HL-60 (cell line): Measurements from ENCODE around the gene LCE4A.

ENCODE experiments used
- DNase-seq, 2 experiments: peaks; one replicate each; pipeline ENCODE4 v3.0.0-alpha.2; 2010 to 2020; ENCODE audit warnings: low read depth in 1 of 2, low spot score in 1 of 2
- H3K27ac ChIP-seq: fragments of 250-450 bp; sonication (Bioruptor Pico); replicated peaks from 2 replicates; pipeline ENCODE4 v1.5.1; 2020; ENCODE audit warnings: mild to moderate bottlenecking, moderate library complexity
- H3K27me3 ChIP-seq: fragments of 250-450 bp; sonication (Bioruptor Pico); 2 replicates; pipeline ENCODE4 v1.5.1; 2021; ENCODE audit warnings: mild to moderate bottlenecking, moderate library complexity; ENCODE audit not compliant: insufficient read depth, poor library complexity, severe bottlenecking
- H3K4me3 ChIP-seq: replicated peaks from 2 replicates; pipeline ENCODE4 v1.5.1; 2011; ENCODE audit warnings: mild to moderate bottlenecking, control low read depth, low read length; ENCODE audit not compliant: insufficient read depth
- GABPA ChIP-seq: IDR thresholded peaks from 2 replicates; pipeline ENCODE4 v1.6.1; 2012; ENCODE audit warnings: low read depth
- POLR2AphosphoS5 ChIP-seq: IDR thresholded peaks from 2 replicates; pipeline ENCODE4 v1.6.1; 2012; ENCODE audit warnings: low read depth
- SPI1 ChIP-seq: IDR thresholded peaks from 2 replicates; pipeline ENCODE4 v1.6.1; 2012; ENCODE audit warnings: low read depth, mild to moderate bottlenecking, borderline replicate concordance
- TF ChIP-seq, protein P1 (sequence below): IDR thresholded peaks from 2 replicates; pipeline ENCODE4 v1.6.1; 2012; ENCODE audit warnings: low read depth; ENCODE audit not compliant: insufficient replicate concordance
- TF ChIP-seq, protein P2 (sequence below): IDR thresholded peaks from one replicate; pipeline ENCODE4 v1.5.1; 2011; ENCODE audit warnings: low read length, control low read depth, inconsistent platforms; ENCODE audit not compliant: insufficient read depth

Gene LCE4A

DNA sequence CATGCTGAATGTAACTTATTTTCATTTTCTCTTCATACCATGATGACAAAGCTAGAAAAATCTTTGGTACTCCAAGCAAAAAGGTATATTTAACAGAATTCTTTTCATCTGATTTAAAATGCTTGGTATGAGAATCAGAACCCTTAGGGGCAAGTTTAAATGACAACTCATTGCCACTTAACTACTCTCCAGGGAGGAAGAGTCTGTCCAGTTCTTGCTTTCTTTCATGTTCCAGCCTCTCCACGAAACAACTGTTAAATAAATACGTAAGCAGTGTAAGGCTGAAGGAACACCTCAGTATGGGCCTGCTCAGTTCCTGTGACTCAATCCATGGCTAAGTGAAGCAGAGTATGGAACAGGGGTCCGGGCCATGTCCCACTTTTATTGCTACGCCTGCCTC is 8.2 kb upstream of the LCE4A start:
- Histone ChIP-seq H3K27me3 (peaks cover 2% of the 10 kb centered on the region), H3K27ac (no peak overlapping the region)
- no peak for DNase-seq

DNA sequence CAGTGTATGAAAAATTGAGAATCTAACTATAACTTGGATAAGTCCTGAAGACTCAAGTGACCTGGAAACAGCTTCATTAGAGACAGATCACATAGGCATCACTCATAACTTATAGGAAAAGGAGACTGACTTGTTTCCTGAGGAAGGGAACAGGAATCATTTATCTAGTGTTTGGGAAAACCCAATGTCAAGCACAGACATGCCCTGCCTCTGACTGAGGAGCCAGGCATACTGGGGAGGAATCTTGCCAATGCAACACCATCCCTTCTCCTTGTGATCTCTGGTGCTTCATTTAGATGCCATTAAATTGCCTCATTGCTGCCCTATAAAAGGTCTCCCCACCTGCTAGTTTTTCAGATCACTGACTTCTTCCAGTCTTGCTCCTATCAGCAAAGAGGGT is 10.3 kb downstream of the LCE4A start:
- no peaks in the 10 kb centered on the region for H3K27me3 ChIP-seq
- no peak for DNase-seq
- H3K4me3 ChIP-seq, result no peak overlapping the region
- TF ChIP-seq POLR2AphosphoS5, result no peak
- TF ChIP-seq SPI1, result no peak
- TF ChIP-seq, protein P1, sequence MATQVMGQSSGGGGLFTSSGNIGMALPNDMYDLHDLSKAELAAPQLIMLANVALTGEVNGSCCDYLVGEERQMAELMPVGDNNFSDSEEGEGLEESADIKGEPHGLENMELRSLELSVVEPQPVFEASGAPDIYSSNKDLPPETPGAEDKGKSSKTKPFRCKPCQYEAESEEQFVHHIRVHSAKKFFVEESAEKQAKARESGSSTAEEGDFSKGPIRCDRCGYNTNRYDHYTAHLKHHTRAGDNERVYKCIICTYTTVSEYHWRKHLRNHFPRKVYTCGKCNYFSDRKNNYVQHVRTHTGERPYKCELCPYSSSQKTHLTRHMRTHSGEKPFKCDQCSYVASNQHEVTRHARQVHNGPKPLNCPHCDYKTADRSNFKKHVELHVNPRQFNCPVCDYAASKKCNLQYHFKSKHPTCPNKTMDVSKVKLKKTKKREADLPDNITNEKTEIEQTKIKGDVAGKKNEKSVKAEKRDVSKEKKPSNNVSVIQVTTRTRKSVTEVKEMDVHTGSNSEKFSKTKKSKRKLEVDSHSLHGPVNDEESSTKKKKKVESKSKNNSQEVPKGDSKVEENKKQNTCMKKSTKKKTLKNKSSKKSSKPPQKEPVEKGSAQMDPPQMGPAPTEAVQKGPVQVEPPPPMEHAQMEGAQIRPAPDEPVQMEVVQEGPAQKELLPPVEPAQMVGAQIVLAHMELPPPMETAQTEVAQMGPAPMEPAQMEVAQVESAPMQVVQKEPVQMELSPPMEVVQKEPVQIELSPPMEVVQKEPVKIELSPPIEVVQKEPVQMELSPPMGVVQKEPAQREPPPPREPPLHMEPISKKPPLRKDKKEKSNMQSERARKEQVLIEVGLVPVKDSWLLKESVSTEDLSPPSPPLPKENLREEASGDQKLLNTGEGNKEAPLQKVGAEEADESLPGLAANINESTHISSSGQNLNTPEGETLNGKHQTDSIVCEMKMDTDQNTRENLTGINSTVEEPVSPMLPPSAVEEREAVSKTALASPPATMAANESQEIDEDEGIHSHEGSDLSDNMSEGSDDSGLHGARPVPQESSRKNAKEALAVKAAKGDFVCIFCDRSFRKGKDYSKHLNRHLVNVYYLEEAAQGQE, result no peak
- no peak for TF ChIP-seq GABPA
- TF ChIP-seq, protein P2, sequence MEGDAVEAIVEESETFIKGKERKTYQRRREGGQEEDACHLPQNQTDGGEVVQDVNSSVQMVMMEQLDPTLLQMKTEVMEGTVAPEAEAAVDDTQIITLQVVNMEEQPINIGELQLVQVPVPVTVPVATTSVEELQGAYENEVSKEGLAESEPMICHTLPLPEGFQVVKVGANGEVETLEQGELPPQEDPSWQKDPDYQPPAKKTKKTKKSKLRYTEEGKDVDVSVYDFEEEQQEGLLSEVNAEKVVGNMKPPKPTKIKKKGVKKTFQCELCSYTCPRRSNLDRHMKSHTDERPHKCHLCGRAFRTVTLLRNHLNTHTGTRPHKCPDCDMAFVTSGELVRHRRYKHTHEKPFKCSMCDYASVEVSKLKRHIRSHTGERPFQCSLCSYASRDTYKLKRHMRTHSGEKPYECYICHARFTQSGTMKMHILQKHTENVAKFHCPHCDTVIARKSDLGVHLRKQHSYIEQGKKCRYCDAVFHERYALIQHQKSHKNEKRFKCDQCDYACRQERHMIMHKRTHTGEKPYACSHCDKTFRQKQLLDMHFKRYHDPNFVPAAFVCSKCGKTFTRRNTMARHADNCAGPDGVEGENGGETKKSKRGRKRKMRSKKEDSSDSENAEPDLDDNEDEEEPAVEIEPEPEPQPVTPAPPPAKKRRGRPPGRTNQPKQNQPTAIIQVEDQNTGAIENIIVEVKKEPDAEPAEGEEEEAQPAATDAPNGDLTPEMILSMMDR, result no peak
- H3K27ac ChIP-seq, result no peak overlapping the region

More for the DNA sequence above, 8.2 kb upstream of the LCE4A start:
- TF ChIP-seq GABPA (no peak), SPI1 (no peak)
- H3K4me3 ChIP-seq, result no peak overlapping the region

DNA sequence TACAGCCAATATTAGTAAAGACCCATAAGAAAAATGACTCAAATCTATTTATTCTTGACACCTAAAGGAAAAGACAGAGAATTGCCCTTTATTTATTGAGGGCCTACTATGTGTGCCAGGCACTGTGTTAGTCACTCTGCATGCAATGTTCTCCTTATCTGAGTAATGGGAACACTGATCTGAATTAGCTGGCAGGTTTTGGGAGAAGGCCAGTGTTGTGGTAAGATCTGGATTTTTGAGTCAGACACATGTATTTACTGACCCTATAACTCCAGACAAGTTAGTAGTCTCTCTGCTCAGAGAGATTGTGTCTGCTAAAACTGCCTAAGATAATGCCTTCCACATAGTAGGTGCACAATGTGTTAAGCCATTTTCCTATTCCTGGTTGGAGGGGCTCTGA is 17.3 kb downstream of the LCE4A start:
- TF ChIP-seq, protein P1, result no peak
- no peak for TF ChIP-seq SPI1

DNA sequence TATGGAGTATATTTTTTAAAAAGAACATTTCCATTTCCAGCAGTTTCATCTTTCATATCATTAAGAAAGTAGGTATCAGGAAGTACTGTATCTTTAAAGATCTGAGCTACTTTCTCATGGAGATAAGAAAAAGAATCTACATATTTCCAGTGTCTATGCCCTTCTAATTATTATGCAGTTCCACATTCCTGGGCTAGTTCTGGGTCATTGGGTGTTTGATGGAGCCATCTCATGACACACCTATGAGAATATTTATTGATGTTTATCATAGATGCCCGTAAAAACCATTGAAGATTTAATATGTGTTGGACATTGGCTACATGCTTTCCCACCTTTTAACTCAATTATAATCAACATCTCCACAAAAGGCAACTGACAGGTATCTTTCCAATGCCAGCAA is 21.0 kb downstream of the LCE4A start:
- TF ChIP-seq, protein P2, result no peak
- no peak for TF ChIP-seq SPI1
- TF ChIP-seq, protein P1, result no peak
- TF ChIP-seq GABPA, result no peak
- no peak for TF ChIP-seq POLR2AphosphoS5
- Histone ChIP-seq H3K27ac (no peak overlapping the region), H3K27me3 (peaks cover 6% of the 10 kb centered on the region), H3K4me3 (no peak overlapping the region)
- no peak for DNase-seq

More for the DNA sequence above, 17.3 kb downstream of the LCE4A start:
- Histone ChIP-seq H3K4me3 (no peak overlapping the region), H3K27ac (no peak overlapping the region), H3K27me3 (no peaks in the 10 kb centered on the region)
- no peak for DNase-seq
